ENCODE data around the gene ELOVL5.
"Not testable (repeated sequence)": the region's sequence is repeated elsewhere in the genome, so short reads cannot be mapped to it uniquely, and the experiment has no call there.

Gene ELOVL5

DNA sequence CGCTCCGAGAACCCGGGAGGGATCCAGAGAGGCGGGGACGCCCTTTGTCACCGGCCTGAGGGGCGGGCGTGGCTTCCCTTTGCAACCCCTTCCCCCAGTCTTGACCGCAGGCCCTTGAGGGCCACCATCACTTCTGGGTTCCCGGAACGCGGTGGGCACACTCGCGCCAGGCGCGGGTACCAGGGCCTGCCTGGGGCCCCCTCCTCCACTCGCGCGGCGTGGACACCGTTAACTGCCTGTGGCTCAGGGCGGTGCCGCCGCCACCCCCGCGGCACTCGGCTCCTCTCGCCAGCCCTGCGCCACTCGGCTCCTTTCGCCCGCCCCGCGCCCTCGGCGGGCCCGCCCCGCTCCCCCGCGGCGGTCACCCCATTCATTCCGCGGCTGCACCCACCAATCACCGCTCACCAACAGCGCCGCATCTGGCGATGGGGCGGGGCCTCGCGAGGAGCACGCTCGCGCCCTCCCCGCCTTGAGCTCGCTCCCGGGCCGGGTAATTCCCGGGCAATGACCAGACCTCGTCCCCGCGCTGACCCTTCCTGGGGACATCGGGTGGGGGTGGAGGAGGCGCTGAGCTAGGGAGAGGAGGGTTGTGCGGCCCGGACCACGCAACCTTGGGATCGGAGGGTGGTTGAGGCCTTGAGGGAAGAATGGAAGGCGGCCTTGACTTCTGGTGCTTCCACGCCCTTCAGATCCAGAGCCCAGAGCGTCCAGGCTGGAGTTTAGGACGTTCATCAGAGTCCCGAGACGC is 10.5 kb upstream of the ELOVL5 start:
- peak; percentile 93 to 94 for DNase-seq

DNA sequence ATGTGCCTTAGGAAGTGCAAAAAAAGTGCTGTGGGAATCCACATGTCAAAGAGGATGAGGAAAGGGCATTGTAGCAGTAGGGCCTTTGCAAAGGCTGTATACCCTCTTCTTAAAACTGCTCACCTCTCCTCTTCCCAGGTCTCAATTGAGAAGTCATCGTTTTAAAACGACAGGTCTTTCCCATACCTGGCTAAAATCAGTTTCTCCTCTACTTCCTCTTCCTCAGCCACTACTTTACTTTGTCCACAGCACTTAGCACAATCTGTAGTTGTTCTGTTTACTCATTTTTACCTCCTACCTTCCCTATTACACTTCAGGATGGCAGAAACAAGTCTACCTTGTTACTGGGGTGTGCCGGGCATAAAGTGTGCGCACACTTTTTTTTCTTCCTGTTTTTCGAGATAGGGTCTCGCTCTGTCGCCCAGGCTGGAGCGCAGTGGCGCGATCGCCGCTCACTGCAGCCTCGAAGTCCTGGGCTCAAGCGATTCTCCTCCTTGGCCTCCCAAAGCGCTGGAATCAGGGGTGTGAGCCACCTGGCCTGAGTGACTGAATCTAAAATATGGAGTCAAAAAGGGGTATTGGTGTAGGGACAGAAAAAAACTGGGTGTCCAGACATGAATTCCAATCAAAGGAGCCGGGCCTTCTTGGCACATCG is 9.8 kb upstream of the ELOVL5 start:
- peak in 1 of 2 donors; percentile 53 for DNase-seq

DNA sequence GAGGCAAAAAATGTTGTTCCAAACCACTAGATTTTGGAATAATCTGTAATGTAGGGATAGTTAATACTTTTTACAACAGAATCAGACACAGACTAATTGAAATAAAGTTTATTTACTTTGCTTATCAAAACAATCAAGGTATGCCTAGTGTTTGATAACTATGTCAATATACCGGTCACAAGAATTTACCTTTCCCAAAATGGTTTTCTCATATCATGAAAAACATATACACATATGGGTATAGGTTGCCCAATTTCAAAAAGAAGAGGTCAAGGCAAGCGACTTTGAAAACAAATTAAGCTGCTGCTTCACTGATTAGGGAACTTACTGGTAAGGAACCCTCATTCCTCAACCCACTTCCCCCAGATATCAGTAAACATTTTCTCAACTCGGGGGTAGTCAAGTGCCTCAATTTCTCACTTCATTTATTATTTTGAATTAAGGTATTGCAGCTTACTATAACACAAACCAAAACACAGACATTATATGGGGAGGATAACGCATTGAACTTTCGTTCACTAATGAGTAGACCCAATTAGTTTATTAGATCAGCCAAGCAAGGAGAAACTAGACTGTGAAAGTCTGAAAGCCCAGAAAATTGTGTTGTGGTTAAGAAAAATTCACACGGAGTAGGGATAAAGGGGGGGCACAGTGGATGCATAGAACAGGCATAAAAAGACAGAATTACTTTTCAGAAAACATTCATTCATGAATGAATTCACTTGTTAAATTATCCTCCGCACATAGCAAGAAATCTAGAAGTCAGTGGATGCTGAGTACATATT is 9.0 kb upstream of the ELOVL5 start:
- no peak for DNase-seq

DNA sequence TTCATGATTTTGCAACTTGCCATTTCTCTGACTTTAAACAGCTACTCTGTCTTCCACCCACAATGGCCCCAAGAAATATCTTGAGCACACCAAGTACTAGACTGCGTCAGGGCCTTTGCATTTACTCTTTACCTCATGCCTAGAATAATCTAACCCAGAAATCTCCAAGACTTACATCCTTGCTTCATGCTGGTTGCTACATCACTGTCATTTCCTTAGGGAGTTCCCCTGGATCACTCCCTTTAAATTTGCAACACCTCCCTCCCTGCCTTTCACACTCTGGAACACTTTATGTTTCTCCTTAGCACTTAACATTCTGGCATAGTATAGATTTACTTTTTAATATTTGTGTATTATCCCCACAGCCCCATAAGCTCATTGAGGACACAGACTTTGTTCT is 4.9 kb upstream of the ELOVL5 start:
- DNase-seq = no peak

DNA sequence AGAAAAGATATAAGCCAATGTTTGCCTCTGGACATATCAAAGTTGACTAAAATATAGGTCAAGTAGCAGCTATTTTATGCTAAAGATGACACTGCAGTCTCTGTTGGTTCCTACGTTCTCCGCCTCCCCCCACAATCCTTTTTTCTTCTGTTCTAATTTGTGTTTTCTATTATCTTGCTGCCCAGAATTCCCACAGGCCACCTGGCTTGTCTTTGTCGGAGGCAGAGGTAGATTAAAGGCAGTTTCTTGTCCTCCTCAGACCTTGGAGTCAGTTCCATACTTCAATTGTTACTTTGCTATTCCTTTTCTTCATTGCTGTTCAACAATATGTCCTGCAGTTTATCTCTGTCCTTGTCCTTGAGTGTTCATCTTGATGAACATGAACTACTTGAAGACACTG is 3.6 kb upstream of the ELOVL5 start:
- no peak for DNase-seq

DNA sequence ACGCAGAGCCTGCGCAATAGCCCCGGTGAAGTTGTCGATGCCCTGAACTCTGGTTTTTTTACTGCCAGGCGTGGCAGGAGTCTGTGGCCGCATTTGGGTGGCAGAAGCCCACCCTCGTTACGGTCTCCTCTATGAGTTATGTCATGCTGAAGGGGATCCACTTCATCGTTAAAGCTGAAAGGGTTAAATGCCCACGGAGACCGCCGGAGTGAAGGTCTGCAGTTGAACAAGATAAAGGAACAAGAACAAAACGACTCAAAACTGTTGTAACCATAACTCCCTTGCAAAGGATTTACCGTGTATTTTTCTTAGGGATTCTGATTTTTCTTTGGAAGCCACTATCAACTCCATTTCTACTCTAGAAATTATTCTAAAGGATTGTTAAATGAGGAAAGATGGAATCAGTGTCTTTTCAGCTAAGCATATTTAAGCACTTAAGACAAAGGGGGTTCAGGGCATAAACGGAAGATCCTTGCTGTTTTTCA is 501 bp upstream of the ELOVL5 start:
- no peak for DNase-seq

DNA sequence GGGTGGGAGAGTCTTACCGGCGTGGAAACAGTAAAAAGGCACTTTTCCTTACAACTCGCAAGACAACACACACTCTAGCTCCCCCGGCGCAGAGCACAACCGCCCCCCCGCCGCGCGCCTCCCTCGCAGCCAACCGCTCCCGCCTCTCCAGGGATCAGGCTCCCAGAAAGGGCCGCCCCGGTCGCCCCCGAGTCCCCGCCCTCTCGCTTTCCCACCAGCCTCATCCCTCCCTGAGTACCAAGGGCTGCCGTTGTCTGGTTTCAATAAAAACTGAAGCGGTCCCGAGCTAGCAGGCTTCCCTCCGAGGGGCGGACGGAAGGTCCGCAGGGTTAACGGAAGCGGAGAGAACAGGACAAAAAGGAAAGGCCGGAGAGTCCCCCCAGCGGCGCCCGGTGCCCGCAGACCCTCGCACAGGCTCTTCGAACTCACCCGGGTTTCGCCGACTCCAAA is 804 bp downstream of the ELOVL5 start:
- peak; percentile 37 to 54 for DNase-seq

DNA sequence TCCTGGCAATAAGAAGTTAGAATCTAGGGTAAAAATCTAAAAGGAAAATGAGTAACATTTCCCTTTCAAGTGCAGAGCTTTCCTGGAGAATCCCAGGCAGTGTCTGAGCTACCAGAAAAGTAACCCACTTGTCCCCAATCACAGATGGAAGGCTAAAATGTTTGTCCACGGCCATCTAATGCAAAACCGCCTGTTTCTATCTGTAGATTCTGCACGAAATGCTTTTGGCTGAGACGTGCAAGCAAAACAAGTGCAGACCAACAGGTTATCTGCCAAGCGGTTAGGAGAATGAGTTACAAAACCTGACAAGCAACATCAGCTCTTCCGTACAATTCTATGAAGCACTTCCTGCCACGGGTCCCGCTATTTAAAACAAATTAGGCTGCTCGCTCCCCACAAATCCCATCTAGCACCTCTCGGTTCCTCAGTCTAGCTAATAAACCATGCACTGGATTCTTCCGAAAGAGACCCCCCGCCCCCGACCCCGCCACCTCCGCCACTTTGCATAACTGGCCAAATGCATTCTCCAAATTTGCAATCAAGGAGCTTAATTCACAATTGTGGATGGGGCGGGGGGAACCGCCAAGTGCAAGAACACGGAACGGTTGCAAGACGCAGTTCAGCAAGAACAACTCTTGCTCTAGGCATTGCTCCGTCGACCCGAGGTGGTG is 1.4 kb downstream of the ELOVL5 start:
- DNase-seq = peak; percentile 26 to 55

DNA sequence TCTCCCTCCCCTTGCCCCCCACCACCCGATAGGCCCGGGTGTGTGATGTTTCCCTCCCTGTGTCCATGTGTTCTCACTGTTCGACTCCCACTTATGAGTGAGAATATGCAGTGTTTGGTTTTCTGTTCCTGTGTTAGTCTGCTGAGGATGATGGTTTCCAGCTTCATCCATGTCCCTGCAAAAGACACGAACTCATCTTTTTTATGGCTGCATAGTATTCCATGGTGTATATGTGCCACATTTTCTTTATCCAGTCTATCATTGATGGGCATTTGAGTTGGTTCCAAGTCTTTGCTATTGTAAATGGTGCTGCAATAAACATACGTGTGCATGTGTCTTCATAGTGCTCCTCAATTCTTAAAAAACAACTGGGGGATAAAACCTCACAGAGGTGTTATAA is 2.7 kb downstream of the ELOVL5 start:
- not testable (repeated sequence) for DNase-seq

DNA sequence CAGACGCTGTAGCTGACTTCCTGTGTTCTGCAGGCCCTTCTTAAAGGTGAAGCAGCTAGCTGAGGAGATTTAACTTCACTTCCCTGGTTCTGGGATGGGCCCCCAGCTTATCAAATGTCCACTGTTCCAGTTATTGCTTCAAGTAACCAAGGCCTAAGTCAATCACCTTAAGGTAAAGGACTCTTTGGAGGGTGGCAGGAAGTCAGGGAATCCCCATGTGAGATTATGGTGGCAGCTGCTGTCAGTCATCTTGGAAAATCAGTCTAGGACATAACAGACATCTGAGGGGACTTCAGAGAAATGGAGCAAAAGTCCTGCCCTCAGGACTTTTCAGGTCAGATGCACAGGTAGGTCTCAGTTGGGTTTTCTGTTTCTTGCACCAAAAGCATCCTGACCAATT is 3.8 kb downstream of the ELOVL5 start:
- peak in 1 of 2 donors; percentile 41 for DNase-seq

DNA sequence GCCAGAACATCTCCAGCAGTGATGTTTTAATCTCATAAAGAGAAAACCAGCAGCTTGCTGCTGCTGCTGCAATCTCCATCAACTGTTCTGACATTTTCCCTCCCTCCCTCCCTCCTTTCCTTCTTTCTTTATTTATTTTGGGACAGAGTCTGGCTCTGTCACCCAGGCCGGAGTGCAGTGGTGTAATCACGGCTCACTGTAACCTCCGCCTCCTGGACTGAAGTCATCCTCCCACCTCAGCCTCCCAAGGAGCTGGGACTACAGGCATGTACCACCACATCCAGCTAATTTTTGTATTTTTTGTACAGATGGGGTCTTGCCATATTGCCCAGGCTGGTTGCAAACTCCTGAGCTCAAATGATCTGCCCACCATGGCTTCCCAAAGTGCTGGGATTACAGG is 5.7 kb downstream of the ELOVL5 start:
- DNase-seq = no peak

DNA sequence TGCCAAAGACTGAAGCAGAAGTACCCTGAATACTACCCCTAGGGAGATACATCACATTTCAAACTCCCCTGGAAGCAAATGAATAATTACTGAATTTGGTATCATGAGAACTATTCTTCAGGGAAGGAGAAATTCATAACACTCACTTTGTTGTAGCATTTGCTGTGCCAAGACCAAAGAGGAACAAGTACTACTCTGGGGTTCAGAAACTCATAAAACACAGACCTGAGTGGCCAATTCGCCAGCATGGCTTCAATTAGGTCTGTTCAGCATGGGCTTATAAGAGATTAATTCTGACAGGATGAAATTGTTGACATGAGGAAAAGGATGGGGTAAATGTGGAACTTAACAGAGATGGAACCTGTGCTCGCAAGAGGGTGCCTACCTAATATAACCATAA is 6.5 kb downstream of the ELOVL5 start:
- DNase-seq = no peak

DNA sequence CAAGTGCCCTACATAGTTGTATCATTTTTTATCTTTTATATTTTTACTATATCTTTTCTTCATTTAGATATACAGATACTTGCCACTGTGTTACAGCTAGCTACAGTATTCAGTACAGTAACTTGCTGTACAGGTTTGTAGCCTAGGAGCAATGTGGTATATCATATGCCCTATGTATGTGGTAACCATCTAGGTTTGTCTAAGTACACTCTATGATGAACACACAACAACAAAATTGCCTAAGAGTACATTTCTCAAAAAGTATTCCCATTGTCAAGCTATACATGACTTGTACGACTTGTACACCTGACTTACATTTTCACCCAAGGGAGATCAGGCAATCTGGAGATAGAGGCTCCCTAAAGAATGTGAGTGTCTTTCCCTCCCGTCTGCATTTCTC is 8.2 kb downstream of the ELOVL5 start:
- DNase-seq = no peak

DNA sequence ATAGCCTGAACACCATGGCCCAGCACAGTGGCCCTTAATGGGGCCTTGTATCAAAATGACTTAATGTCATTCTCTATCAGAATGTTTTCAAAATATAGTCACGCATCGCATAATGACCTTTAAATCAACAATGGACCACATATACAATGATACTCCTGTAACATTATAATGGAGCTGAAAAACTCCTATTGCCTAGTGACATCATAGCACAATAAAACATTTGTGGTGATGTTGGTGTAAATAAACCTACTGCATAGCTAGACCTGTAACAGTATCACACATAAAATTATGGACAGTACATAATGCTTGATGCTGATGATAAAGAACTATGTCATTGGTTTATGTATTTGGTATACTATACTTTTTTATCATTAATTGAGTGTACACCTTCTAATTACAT is 9.3 kb downstream of the ELOVL5 start:
- no peak for DNase-seq

DNA sequence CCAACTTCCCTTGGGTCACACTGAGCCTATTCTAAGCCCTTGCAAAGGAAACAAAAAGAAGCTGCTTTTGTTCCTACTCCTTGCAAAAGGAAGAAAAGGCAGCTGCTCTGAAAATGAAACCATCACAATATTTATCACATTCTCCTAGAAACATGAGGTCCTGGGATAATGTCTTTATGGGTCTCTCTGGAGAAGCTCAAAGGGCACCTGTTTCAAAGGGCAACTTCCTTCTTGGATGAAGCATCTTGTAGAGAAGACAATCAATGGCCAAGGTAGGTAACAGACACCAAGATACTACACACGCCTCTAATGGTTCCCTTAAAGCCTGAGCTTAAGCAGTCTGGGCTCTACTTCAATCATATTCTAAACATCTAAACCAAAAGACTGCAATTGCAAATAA is 10.4 kb downstream of the ELOVL5 start:
- no peak for DNase-seq

DNA sequence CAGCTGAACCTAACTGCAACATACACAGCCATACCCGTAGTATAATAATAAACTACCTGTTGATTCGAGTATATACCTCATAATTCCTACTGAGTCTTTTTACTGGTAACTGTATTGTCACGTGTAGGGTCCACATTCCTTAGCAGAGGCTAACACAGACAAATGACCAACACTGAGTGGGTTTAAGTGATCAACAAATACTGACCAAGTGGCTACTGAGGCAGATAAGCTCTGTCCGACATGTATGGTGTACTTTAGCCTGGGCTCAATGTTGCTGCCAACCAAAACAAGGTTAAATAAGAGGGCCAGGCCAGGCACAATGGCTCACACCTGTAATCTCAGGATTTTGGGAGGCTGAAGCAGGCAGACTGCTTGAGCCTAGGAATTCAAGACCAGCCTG is 12.7 kb downstream of the ELOVL5 start:
- DNase-seq = no peak

DNA sequence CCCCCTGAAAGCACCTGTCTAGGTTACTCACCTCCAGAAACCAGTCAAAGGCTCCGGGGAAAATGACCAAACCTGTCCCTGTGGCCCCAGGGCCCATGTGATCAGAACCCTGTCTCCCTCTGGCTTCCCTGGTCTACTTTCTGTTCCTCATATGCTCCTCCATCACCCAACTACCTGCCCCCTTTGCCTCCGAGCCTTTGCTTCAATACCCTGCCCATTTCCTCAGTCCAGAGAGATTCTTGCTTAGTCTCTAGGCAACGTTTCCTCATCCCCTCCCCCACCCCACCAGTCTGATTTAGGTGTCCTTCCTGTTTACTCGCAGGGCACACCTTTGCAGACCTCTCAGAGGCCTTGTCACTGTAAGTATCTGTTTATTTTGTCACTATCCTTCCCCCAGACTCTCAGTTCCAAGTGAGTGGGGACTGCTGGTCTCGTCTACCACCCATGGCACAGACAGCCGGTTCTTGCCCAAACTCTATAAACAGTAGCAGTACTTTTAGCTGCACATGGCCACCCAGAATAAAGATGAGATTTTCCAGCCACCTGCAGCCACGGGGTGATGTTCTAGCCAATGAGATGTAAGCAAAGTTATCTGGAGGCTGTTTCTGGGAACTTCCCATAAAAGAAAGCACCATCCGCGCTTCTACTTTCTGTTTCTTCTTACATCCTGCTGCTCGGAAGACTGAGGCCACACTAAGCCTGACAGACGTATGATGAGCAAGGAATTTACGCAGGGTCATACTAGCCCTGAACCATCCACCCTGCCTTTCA is 13.3 kb downstream of the ELOVL5 start:
- peak; percentile 89 for DNase-seq

DNA sequence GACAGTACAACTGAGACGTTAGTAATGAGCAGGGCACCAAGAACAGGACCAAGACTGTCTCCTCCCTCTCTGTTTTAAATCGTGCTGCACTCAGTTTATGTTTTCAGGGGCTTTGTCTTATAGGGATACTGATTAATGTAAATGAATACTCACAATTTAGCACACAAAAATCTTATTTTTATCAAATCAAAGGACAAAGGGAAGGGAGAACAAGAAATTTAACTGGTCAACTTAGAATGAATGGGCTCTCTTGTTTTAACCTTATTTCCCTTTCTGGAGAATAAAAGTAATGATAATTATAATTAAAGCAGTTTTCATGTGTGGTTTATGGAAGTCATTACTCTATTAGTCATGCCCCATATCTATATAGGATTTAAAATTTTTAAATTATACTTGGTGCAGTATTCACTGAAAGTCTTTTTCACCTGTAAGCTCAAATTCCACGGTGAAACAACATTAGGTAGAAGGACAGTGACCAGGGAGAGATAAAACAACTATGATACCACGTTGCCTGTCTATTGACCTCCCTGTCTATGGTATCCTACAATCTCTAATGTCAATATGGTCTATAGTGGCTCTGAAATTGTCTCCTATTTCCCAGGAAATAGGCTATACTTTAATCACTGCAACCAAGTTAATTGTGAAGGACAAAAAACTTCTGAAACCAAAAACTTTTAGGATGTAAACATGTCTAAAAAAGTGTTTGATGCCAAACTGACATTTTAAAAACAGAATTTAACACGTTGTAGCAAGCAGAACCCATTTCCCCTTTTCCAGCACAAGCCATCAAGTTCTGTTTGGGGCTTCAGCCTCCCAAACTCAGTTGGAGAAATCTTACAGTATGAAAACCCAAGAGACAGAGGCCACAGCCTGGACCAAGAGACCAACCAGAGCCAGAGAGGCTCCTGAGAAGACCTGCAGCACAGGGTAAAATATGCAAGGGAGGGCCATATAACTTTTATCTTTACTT is 15.0 kb downstream of the ELOVL5 start:
- DNase-seq = no peak

DNA sequence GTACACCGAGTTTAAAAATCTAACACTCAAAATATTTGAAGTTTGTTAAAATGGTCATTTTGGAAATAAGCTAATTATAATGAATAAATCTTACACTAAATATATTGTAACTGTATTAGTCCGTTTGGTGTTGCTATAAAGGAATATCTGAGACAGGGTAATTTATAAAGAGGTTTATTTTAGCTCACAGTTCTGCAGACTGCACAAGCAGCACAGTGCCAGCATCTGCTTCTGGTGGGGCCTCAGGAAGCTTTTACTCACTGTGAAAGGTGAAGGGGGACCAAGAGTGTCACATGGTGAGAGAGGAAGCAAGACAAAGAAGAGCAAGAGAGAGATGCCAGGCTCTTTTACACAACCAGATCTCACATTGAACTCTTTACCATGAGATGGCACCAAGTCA is 17.1 kb downstream of the ELOVL5 start:
- DNase-seq = no peak

DNA sequence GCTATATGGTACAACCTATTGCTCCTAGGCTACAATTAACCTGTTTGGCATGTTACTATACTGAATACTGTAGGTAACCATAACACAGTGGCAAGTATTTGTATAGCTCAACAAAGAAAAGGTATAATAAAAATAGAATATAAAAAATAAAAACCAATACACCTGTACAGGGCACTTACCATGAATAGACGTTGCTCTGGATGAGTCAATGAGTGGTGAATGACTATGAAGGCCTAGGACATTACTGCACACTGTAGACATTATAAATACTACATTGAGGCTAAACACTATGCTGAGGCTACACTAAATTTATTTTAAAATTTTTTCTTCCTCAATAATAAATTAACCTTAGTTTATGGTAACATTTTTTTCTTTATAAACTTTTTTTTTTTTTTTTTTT is 18.6 kb downstream of the ELOVL5 start:
- DNase-seq = no peak

DNA sequence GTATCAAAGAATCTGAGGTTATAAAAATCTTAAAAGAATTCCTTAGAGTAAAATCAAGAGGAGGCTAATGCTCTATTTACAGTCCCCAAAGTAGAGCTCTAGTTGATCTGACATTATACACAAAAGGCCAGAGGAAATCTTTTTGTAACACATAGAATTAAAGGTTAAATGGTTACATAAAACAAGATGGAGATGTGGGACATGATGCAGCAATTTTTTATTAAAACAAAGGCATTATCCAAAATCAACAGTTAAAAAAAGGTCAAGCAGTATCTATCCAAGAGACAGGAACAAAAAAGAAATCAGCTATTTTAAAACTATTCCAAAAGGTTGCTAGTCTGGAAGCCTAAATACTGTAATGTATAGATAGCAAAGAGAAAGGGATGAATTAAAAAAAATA is 20.4 kb downstream of the ELOVL5 start:
- no peak for DNase-seq
